Mucosa of descending colon (tissue), 3 donors: ENCODE results near the gene ABCB8. TPM values are rescaled to one million over a fixed set of nuclear protein-coding genes. Genes with fewer than 3 reads are reported as not detected.
A peak's percentile ranks its signal among the peaks of the same experiment; 100 is the strongest.
"Not testable (repeated sequence)": the region's sequence is repeated elsewhere in the genome, so short reads cannot be mapped to it uniquely, and the experiment has no call there.

ENCODE experiments used
- ATAC-seq: fragments of 200-7000 bp; cut with Tn5 transposase; one replicate; pipeline ENCODE4 v1.9.1; 2020; ENCODE audit warnings: mild to moderate bottlenecking, moderate library complexity
- DNase-seq, 3 donors: peaks; one replicate each; pipeline ENCODE4 v3.0.0-alpha.2; 2020
- H3K36me3 ChIP-seq: fragments of 200-600 bp; one replicate; pipeline ENCODE4 v1.8.0; 2021; ENCODE audit warnings: low read depth, mild to moderate bottlenecking
- H3K4me1 ChIP-seq: fragments of 200-600 bp; one replicate; pipeline ENCODE4 v1.8.0; 2021; ENCODE audit warnings: low read depth, mild to moderate bottlenecking
- H3K4me3 ChIP-seq: fragments of 200-600 bp; one replicate; pipeline ENCODE4 v1.8.0; 2021; ENCODE audit warnings: mild to moderate bottlenecking
- H3K9me3 ChIP-seq: fragments of 200-600 bp; one replicate; pipeline ENCODE4 v1.8.0; 2021; ENCODE audit warnings: mild to moderate bottlenecking
- intact Hi-C, 2 donors: fragments of 100-400 bp; cut with DNase I in 1 of 2; cut with micrococcal nuclease in 1 of 2; formaldehyde crosslinking; loops; one replicate each; pipeline versions ENCODE4 v1.11.0 to v1.11.1; 2022; cut with DNase I, micrococcal nuclease
- total RNA-seq, 3 donors: library from RNA; stranded (reverse); fragmentation: NEBNext Ultra II Directional in 2 of 3; extraction: Animal tissue kit (Norgen Biotek cat#: 25700) in 2 of 3; gene quantifications; one replicate each; pipeline versions ENCODE4 v1.2.1 to v1.2.4, GENCODE V29; 2021 to 2023
- TF ChIP-seq, protein P1 (sequence below): fragments of 200-600 bp; IDR thresholded peaks from one replicate; pipeline ENCODE4 v1.8.0; 2022; ENCODE audit warnings: antibody characterized with exemption, mild to moderate bottlenecking
- donor health status: DM: no; HTN: no; CAD: no; lungs with moderate emphysema.
- donor health status: DM: no; HTN: no; CAD: no.
- donor health status: DM: no; HTN: yes; CAD: no.

Gene ABCB8
- total RNA-seq, 3 donors from 2014 or later: 40.1 to 44.9 (median 41.8) TPM

DNA sequence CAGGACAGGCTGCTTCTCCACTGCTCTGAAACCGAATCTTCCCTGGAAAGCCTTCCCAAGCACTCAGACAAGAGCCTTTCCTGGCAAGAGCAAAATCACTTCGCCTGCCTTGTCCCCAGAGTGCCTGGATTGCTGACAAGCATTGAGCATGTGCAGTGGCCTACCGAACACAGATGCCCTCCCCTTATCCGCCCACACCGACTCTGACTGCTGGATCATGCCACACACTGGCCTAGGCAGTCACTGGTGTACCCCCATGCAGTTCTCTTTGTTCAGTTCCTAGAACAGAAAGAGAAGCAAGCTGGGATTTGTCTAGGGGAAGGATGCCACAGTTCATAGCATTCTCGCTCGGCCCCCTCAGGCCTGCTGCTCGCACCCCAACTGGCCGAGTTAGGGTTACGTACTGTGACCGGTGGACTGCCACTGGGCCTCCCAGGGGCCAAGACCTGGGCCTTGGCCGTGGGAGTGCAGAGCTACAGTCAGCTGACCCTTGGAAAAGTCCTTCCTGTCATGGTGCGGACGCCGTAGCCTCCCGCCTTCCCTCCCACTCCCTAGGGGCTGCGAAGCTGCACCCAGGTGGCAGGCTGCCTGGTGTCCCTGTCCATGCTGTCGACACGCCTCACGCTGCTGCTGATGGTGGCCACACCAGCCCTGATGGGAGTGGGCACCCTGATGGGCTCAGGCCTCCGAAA lies 6.9 kb downstream of the ABCB8 start:
- no peak overlapping the region for H3K4me3 ChIP-seq
- DNase-seq (no peak), ATAC-seq (no peak)
- H3K9me3 ChIP-seq: no peaks in the 10 kb centered on the region
- TF ChIP-seq, protein P1, sequence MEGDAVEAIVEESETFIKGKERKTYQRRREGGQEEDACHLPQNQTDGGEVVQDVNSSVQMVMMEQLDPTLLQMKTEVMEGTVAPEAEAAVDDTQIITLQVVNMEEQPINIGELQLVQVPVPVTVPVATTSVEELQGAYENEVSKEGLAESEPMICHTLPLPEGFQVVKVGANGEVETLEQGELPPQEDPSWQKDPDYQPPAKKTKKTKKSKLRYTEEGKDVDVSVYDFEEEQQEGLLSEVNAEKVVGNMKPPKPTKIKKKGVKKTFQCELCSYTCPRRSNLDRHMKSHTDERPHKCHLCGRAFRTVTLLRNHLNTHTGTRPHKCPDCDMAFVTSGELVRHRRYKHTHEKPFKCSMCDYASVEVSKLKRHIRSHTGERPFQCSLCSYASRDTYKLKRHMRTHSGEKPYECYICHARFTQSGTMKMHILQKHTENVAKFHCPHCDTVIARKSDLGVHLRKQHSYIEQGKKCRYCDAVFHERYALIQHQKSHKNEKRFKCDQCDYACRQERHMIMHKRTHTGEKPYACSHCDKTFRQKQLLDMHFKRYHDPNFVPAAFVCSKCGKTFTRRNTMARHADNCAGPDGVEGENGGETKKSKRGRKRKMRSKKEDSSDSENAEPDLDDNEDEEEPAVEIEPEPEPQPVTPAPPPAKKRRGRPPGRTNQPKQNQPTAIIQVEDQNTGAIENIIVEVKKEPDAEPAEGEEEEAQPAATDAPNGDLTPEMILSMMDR: no peak
- intact Hi-C loops: no loop called here
- no peaks in the 10 kb centered on the region for H3K4me1 ChIP-seq
- H3K36me3 ChIP-seq: no peaks in the 10 kb centered on the region

DNA sequence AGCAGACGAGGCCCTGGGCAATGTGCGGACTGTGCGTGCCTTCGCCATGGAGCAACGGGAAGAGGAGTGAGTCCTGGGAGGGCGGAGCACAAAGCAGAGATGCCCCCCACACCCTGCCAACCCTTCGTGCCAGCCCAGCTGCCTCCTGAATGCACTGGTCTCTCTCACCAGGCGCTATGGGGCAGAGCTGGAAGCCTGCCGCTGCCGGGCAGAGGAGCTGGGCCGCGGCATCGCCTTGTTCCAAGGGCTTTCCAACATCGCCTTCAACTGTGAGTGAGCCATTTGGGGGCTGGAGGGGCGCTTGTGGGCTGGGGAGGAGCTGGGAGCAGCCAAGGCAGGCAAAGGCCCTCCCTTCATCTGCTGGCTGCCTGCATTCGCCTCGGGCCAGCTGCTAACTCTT lies 7.7 kb downstream of the ABCB8 start:
- Histone ChIP-seq H3K4me1 (no peaks in the 10 kb centered on the region), H3K4me3 (no peak overlapping the region), H3K9me3 (no peaks in the 10 kb centered on the region), H3K36me3 (no peaks in the 10 kb centered on the region)
- ATAC-seq (no peak), DNase-seq (no peak)
- TF ChIP-seq, protein P1: no peak
- intact Hi-C loops: no loop called here

DNA sequence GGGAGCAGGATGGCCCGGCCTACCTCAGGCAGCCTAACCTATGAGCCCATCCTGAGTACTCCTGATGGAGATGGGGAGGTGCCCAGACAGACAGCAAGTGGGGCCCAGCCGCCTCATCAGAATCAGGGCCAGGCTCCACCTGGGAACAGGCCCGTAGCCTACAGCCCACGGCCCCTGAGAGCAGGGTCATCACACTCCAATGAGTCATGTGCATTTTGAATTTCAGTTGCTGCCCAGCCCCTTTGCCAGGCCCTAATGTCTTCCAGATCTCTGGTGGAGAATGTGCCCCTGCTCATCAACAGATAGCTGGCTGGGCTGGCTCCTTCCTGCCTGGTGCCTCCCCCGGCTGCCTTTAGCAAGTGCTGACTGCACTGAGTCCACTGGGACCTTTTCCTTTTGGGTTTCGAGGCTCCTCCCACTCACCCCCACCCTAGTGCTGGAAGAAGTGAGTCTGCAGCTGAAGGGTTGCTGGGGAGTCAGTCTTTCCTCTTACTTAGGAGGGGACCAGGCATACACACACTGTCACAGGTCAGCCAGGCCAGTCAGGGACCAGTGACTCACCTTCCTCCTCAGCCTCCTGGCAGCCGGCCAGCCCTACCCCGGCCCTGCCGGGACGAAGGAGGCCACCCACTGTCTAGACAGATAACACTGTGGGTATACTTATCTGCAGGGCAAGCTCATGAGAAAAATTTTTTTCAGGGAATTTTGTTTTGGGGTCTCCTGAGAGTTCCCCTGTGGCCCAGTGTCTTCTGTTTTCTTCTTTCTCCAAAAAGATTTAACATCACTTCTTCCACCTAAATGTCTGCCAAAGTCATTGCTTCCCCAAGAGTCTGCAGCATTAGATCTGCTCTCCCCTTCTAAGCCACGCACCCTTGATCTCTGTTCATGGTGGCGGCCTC lies 10.9 kb downstream of the ABCB8 start:
- H3K36me3 ChIP-seq: no peaks in the 10 kb centered on the region
- no peak overlapping the region for H3K4me3 ChIP-seq
- no peaks in the 10 kb centered on the region for H3K4me1 ChIP-seq
- peak; percentile 41 to 83 (median 65) for DNase-seq
- peak; percentile 79 for ATAC-seq
- no peaks in the 10 kb centered on the region for H3K9me3 ChIP-seq
- TF ChIP-seq, protein P1: no peak
- intact Hi-C loops: no loop called here

DNA sequence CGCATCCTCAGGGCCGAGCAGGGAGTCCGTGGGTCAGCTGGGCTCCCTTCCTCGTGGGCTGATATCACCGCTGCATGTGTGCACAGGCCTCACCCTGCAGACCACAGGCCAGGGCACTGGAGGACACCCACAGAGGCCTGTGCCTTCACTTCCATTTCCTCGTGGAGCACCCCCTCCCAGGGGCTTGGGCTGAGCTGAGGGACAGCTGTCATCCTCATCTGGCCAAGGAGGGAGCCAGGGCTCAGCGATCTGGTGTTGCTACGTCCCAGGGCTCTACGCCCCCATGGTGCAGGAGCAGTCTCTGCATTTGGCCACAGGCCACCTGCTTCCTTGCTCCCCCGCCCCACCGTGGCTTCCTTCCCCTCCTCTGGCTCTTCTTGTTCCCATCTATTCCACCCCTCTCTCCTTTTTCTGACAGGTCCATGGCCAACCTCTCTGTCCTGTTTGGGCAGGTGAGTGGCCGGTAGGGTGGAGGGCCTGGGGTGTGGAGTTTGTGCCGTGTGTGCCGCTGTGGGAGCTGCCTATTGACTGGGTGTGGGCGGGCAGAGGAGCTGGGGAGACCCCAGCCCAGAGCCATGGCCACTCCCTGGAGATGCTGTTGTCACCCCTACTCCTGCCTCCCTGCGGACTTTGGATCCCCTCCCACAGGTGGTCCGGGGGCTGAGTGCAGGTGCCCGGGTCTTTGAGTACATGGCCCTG lies 11.7 kb downstream of the ABCB8 start:
- DNase-seq (no peak), ATAC-seq (no peak)
- Histone ChIP-seq H3K9me3 (no peaks in the 10 kb centered on the region), H3K36me3 (no peaks in the 10 kb centered on the region), H3K4me1 (no peaks in the 10 kb centered on the region), H3K4me3 (no peak overlapping the region)
- TF ChIP-seq, protein P1: no peak
- intact Hi-C loops: no loop called here

DNA sequence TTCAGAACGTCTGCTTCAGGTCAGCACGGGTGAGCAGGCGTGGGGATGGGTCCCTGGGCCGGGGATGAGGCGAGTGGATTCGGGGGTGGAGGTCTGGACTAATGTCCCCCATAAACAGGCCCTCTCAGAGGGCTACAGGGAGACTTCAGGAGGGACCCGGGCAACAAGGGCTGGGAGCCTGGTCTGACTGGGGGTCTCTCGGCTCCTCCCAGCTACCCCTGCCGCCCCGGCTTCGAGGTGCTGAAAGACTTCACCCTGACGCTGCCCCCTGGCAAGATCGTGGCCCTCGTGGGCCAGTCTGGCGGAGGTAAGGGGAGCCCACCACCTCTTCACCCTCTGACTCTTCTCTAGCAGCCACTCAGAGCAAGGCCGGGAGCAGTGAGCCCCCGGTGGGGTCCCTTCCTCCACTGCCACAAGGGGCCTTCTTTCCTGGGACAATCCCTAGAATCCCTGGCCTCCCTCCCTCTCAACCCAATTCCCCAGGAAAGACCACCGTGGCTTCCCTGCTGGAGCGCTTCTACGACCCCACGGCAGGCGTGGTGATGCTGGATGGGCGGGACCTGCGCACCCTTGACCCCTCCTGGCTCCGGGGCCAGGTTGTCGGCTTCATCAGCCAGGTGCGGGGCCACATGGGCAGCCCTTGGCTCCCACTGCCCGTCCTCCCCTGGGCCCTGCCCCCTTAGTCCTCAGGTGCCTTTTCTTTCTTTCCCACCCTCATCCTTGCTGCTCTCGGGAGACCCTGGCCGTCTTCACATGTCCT lies 12.5 kb downstream of the ABCB8 start:
- TF ChIP-seq, protein P1: no peak
- Histone ChIP-seq H3K4me1 (no peaks in the 10 kb centered on the region), H3K4me3 (no peak overlapping the region), H3K36me3 (no peaks in the 10 kb centered on the region), H3K9me3 (no peaks in the 10 kb centered on the region)
- intact Hi-C loops: no loop called here
- no peak for ATAC-seq
- no peak for DNase-seq

DNA sequence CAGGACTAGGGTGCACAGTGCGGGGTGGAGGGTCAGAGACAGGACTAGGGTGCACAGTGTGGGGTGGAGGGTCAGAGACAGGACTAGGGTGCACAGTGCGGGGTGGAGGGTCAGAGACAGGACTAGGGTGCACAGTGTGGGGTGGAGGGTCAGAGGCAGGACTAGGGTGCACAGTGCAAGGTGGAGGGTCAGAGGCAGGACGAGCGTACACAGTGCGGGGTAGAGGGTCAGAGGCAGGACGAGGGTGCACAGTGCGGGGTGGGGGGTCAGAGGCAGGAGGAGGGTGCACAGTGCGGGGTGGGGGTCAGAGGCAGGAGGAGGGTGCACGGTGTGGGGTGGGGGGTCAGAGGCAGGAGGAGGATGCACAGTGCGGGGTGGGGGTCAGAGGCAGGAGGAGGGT lies 15.2 kb downstream of the ABCB8 start:
- H3K4me1 ChIP-seq, intact Hi-C loops, H3K4me3 ChIP-seq, H3K36me3 ChIP-seq, H3K9me3 ChIP-seq, ATAC-seq, DNase-seq: not testable (repeated sequence)
